ENCODE data around the gene FLCN.

FLCN gene

DNA sequence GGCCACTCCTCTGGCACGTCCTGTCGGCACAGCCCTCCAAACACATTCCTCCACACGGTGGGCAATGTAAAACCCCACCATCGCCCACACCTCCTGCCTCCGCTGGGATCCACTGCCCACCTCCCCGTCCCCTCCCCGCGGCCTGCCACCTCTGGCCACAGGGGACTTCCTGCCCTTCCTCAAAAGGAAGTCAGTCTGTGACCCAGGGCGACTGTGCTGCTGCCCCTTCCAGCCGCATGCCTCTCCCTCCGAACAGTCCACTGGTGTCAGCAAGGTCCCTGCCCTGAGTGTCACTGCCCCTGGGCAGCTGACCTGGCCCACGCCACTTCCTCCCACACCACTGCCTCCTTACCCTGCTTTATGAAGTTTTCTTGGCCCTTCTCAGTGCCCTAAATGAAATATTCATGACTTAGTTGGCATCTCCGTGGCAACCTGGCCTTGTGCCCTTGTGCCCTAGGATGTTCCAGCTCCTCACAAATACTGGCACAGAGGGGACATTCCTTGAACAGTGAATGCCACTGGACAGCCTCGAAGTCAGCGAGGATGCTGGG, 32.9 kb downstream of the FLCN start:
- H3K4me3 ChIP-seq (replicated peaks in 1 of 2; ENCODE audit: low read depth in 2 of 2, low read length in 2 of 2): no peak overlapping the region
- DNase-seq (ENCODE audit: low read depth in 2 of 2): no peak
- TF ChIP-seq, protein P1, sequence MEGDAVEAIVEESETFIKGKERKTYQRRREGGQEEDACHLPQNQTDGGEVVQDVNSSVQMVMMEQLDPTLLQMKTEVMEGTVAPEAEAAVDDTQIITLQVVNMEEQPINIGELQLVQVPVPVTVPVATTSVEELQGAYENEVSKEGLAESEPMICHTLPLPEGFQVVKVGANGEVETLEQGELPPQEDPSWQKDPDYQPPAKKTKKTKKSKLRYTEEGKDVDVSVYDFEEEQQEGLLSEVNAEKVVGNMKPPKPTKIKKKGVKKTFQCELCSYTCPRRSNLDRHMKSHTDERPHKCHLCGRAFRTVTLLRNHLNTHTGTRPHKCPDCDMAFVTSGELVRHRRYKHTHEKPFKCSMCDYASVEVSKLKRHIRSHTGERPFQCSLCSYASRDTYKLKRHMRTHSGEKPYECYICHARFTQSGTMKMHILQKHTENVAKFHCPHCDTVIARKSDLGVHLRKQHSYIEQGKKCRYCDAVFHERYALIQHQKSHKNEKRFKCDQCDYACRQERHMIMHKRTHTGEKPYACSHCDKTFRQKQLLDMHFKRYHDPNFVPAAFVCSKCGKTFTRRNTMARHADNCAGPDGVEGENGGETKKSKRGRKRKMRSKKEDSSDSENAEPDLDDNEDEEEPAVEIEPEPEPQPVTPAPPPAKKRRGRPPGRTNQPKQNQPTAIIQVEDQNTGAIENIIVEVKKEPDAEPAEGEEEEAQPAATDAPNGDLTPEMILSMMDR (IDR thresholded peaks at IDR 0.05; ENCODE audit: low read depth, low read length): no peak

DNA sequence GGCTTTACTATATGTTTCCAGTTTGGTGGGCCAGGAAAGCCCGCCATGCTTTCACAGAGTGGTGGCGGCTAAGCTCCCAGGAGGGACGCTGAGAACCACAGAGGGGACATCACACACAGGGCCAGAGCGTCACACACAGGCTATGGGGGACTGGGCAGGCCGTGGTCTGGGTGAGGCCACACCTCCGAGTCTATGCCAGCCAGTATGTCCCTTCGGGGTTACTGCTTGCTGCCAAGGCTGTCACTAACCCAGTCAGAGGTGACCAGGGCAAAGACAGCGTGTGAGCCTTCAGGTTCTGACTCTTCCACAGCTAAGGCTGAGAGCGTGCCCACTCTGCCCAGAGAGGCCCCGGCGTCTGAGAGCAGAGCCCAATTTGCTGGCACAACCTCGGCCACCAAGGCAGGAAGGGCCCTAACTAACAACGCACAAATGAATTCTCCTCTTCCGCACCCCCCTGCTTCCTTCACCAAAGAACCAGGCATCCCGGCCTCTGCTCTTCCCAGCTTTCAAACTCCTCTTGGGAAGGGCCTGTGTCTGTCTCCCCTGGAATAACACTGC, 33.7 kb downstream of the FLCN start:
- TF ChIP-seq, protein P1 (IDR thresholded peaks at IDR 0.05; ENCODE audit: low read depth, low read length): no peak
- DNase-seq (ENCODE audit: low read depth in 2 of 2): no peak
- H3K4me3 ChIP-seq (replicated peaks in 1 of 2; ENCODE audit: low read depth in 2 of 2, low read length in 2 of 2): no peak overlapping the region

DNA sequence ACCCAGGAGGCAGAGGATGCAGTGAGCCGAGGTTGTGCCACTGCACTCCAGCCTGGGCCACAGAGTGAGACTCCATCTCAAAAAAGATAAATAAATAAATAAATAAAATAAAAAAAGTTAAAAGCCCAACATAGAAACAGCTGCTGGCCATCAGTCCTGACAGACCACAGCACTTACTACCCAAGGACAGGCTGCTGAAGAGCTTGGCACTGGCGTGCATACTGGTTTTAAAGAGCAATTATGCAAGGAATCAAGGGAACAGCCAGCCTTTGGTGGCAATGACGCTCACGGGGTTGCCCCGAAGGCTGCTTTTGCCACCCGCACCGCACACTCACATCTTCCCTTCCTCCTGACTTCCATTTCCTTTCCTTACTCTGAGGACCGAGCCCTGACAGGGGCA, 35.1 kb downstream of the FLCN start:
- DNase-seq (ENCODE audit: low read depth in 2 of 2): no peak
- TF ChIP-seq, protein P1 (IDR thresholded peaks at IDR 0.05; ENCODE audit: low read depth, low read length): no peak
- no peak overlapping the region for H3K4me3 ChIP-seq (replicated peaks in 1 of 2; ENCODE audit: low read depth in 2 of 2, low read length in 2 of 2)

DNA sequence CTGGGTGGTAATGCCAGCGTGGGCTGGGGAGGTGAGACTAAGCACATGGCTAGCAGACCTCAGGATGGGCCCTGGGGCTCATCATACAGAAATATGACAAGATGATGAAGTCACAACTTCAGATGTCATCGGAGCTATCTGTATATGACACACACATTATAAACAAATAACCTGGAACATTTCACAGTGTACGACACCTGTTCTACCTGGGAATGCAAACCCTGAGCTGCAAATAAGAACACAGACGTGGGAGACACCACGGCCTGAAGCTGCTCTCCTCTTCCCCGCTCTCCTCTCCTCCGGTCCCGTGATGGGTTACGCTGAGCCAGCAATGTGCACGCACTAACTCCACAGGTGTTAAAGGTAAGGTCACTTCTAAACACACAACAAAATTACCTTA, 35.7 kb downstream of the FLCN start:
- DNase-seq (ENCODE audit: low read depth in 2 of 2): no peak
- no peak overlapping the region for H3K4me3 ChIP-seq (replicated peaks in 1 of 2; ENCODE audit: low read depth in 2 of 2, low read length in 2 of 2)
- TF ChIP-seq, protein P1 (IDR thresholded peaks at IDR 0.05; ENCODE audit: low read depth, low read length): no peak

DNA sequence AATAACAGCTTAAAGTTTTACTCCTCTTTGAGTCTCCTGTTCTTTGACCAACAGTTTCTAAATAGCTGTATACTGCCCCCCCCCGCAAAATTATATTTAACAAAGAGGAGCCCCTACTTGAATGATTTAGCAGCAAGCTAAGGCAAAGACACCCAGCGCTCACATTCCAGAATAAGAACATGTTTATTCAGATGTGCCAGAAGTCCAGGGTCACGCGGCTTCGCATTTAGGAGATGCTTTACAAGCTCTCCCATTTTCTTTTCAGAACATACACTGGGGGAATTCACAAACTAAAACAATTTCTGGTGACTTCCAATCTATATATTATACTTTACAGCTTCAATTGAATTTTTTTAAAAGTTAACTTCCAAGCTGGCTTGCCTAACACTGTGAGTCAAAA, 36.1 kb downstream of the FLCN start:
- no peak for DNase-seq (ENCODE audit: low read depth in 2 of 2)
- TF ChIP-seq, protein P1 (IDR thresholded peaks at IDR 0.05; ENCODE audit: low read depth, low read length): no peak

DNA sequence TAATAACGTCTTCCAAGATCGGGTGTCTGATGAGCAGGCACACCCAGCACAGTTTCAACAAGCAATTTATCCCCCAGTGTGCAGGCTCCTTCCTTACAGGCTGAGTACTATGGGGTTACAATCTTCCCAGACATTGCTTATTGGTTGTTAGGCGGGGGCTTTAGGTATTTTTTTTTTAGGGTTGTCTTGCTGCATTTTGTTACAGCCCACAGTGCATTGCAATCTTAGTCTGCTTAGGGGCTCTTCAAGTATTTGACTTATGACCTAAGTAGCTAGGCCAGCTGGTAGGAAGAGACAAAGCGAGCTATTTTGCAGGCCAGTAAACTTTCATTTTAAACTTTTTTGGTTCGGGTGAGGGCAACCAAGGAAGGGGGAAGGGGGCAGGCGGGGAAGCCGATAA, 36.7 kb downstream of the FLCN start:
- no peak for DNase-seq (ENCODE audit: low read depth in 2 of 2)
- TF ChIP-seq, protein P1 (IDR thresholded peaks at IDR 0.05; ENCODE audit: low read depth, low read length): no peak
- H3K4me3 ChIP-seq (replicated peaks in 1 of 2; ENCODE audit: low read depth in 2 of 2, low read length in 2 of 2): no peak overlapping the region

More for the DNA sequence above, 36.1 kb downstream of the FLCN start:
- H3K4me3 ChIP-seq (replicated peaks in 1 of 2; ENCODE audit: low read depth in 2 of 2, low read length in 2 of 2): no peak overlapping the region

DNA sequence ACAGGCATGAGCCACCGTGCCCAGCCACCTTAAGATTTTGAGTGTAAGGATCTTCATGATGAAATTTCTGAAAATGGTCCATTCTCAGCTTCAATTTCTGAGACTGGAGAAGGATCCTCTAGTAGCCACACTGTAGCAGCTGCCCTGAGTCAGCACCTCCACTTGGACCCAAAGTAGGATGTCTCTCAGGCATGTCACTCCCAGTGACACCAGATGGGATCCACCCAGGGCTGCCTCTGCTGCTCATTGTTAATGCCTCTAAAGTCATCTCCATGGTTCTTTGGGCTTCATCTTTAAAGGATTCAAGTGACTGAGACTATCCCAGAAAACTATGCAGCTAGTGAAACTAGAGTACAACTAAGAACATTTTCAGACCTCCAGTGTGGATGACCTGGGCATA, 38.7 kb downstream of the FLCN start:
- DNase-seq (ENCODE audit: low read depth in 2 of 2): no peak
- TF ChIP-seq, protein P1 (IDR thresholded peaks at IDR 0.05; ENCODE audit: low read depth, low read length): no peak
- H3K4me3 ChIP-seq (replicated peaks in 1 of 2; ENCODE audit: low read depth in 2 of 2, low read length in 2 of 2): no peak overlapping the region
